NT2/D1 (cell line): ENCODE data around the gene COG7.

Source experiments
- SUZ12 ChIP-seq: IDR thresholded peaks from 2 replicates; pipeline ENCODE4 v1.6.1; 2011; ENCODE audit not compliant: insufficient read length, insufficient read depth; ENCODE audit errors: extremely low read depth
- YY1 ChIP-seq: IDR thresholded peaks from 2 replicates; pipeline ENCODE4 v1.6.1; 2011; ENCODE audit not compliant: insufficient read length, insufficient read depth
- ZNF274 ChIP-seq: IDR thresholded peaks from 2 replicates; pipeline ENCODE4 v1.6.1; 2011; ENCODE audit warnings: mild to moderate bottlenecking, low read depth, low read length

- TF ChIP-seq ZNF274 (no peak), YY1 (no peak), SUZ12 (no peak)
Measured at GRCh38 chr16:23395732-23396131, 57.3 kb downstream of the COG7 start.
